Calu3 (cell line): ENCODE results near the gene PLSCR1. TPM values are rescaled to one million over a fixed set of nuclear protein-coding genes. Genes with fewer than 3 reads are reported as not detected.
"Not testable (repeated sequence)": the region's sequence is repeated elsewhere in the genome, so short reads cannot be mapped to it uniquely, and the experiment has no call there.

Experiments
- BruUV-seq: library from RNA; stranded (reverse); fragments of 400-500 nt; replicated peaks from 2 replicates; lab custom pipeline; 2021; lab: Mats Ljungman, UMichigan
- CTCF ChIA-PET: fragments of 300-600 bp; sonication (Branson Sonifier 250); formaldehyde crosslinking; loops from one replicate; lab custom pipeline; 2022; ENCODE audit warnings: antibody characterized with exemption; lab: Charles Lee
- DNase-seq: peaks from one replicate; pipeline ENCODE4 v3.0.0; 2022
- H3K27ac Mint-ChIP-seq: one replicate; pipeline ENCODE4 v1.8.0; 2022; ENCODE audit warnings: mixed read lengths; ENCODE audit not compliant: unreplicated experiment
- H3K27me3 Mint-ChIP-seq: one replicate; pipeline ENCODE4 v1.8.0; 2022; ENCODE audit warnings: mixed read lengths; ENCODE audit not compliant: unreplicated experiment
- H3K36me3 Mint-ChIP-seq: one replicate; pipeline ENCODE4 v1.8.0; 2022; ENCODE audit warnings: mild to moderate bottlenecking, moderate library complexity, mixed read lengths; ENCODE audit not compliant: insufficient read depth, unreplicated experiment
- H3K4me1 Mint-ChIP-seq: one replicate; pipeline ENCODE4 v1.8.0; 2022; ENCODE audit warnings: mild to moderate bottlenecking, low read depth, mixed read lengths; ENCODE audit not compliant: unreplicated experiment
- H3K4me3 Mint-ChIP-seq: one replicate; pipeline ENCODE4 v1.8.0; 2022; ENCODE audit warnings: mild to moderate bottlenecking, low read depth, moderate library complexity, mixed read lengths; ENCODE audit not compliant: unreplicated experiment
- H3K9me3 Mint-ChIP-seq: one replicate; pipeline ENCODE4 v1.8.0; 2022; ENCODE audit warnings: low read depth, mixed read lengths; ENCODE audit not compliant: unreplicated experiment
- intact Hi-C: fragments of 100-400 bp; cut with micrococcal nuclease; formaldehyde crosslinking; loops from one replicate; pipeline ENCODE4 v1.10.0; 2022; ENCODE audit not compliant: unreplicated experiment
- total RNA-seq: library from RNA; stranded (reverse); gene quantifications from 2 replicates; pipeline ENCODE4 v1.2.3, GENCODE V29; 2022
- TF ChIP-seq, protein P1 (sequence below): fragments of 200-600 bp; IDR thresholded peaks from one replicate; pipeline ENCODE4 v1.8.0; 2022; ENCODE audit warnings: antibody characterized with exemption; ENCODE audit not compliant: unreplicated experiment

PLSCR1 gene
- total RNA-seq, 1 experiment from 2014 or later, result 887 TPM

DNA sequence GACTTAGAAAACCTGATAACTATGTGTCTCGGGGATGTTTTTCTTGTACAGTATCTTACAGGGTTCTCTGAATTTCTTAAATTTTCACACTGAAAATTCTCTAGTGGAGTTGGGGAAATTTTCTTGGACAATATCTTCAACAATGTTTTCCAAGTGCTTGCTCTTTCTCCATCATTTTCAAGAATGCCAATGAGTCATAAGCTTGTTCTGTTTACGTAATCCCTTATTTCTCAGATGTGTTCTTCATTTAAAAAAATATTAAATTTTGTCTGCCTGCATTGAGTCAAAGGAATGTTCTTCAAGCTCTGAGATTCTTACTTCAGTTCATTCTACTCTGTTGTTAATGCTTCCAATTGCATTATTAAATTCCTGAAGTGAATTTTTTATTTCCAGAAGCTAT is 53.1 kb downstream of the PLSCR1 start:
- no TSS peak for BruUV-seq

DNA sequence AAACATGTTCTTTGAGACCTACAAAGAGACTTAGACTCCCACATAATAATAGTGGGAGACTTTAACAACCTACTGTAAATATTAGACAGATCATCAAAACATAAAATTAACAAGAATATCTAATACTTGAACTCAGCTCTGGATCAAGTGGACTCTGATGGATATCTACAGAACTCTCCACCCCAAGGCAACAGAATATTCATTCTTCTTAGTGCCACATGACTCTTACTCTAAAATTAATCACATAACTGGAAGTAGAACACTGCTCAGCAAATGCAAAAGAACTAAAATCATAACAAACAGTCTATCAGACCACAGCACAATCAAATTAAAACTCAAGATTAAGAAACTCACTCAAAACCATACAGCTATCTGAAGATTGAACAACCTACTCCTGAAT is 59.1 kb downstream of the PLSCR1 start:
- Mint-ChIP-seq H3K9me3 (peaks cover 7% of the 10 kb centered on the region), H3K4me1 (peaks cover 7% of the 10 kb centered on the region), H3K4me3 (no peak overlapping the region), H3K27ac (no peak overlapping the region), H3K27me3 (no peaks in the 10 kb centered on the region), H3K36me3 (no peaks in the 10 kb centered on the region)
- CTCF ChIA-PET, result no interaction called here
- BruUV-seq, result no TSS peak
- DNase-seq, result no peak
- intact Hi-C loops, result no loop called here
- TF ChIP-seq, protein P1, sequence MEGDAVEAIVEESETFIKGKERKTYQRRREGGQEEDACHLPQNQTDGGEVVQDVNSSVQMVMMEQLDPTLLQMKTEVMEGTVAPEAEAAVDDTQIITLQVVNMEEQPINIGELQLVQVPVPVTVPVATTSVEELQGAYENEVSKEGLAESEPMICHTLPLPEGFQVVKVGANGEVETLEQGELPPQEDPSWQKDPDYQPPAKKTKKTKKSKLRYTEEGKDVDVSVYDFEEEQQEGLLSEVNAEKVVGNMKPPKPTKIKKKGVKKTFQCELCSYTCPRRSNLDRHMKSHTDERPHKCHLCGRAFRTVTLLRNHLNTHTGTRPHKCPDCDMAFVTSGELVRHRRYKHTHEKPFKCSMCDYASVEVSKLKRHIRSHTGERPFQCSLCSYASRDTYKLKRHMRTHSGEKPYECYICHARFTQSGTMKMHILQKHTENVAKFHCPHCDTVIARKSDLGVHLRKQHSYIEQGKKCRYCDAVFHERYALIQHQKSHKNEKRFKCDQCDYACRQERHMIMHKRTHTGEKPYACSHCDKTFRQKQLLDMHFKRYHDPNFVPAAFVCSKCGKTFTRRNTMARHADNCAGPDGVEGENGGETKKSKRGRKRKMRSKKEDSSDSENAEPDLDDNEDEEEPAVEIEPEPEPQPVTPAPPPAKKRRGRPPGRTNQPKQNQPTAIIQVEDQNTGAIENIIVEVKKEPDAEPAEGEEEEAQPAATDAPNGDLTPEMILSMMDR, result no peak

More for the DNA sequence above, 53.1 kb downstream of the PLSCR1 start:
- DNase-seq, result no peak
- Mint-ChIP-seq H3K4me3 (no peak overlapping the region), H3K4me1 (no peaks in the 10 kb centered on the region), H3K9me3 (peaks cover 5% of the 10 kb centered on the region), H3K27me3 (no peaks in the 10 kb centered on the region), H3K27ac (no peak overlapping the region), H3K36me3 (no peaks in the 10 kb centered on the region)
- intact Hi-C loops, result no loop called here
- CTCF ChIA-PET, result interaction anchor here (1.7 kb wide), 1 partner anchor 16 kb away, joined by 5 read pairs; no protein-coding TSS in a partner anchor
- TF ChIP-seq, protein P1, result no peak

DNA sequence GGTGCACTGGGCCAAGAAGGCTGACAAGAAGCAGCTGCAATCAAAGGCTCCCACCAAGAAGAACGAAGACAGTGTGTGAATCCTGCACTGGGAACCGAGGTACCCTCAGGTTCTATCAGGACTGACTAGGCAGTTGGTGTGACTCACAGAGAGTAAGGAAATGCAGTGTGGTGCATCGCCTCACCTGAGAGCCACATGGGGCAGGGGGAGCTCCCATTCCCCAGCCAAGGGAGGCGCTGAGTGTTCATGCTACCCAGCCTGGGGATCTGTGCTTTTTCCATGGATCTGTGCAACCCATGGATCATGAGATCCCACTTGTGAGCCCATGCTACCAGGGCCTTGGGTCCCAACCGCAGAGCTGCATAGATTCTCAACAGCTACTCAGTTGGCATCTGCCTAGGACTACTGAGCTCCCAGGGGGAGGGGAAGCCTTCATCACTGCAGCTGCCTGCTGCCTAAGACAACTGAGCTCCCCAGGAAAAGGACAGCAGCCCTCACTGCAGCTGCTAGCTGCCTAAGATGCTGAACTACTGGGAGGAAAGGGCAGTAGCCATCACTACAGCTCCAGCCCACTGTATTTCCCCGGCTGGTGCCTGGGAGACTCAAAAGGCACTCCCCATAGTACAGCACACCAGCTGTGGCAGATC is 68.2 kb downstream of the PLSCR1 start:
- DNase-seq, result no peak
- CTCF ChIA-PET, result no interaction called here
- H3K27ac Mint-ChIP-seq, result no peak overlapping the region
- TF ChIP-seq, protein P1, result no peak
- no TSS peak for BruUV-seq
- intact Hi-C loops, result no loop called here
- H3K4me3 Mint-ChIP-seq, result no peak overlapping the region
- H3K36me3 Mint-ChIP-seq, result peaks cover 5% of the 10 kb centered on the region
- no peaks in the 10 kb centered on the region for H3K27me3 Mint-ChIP-seq
- H3K9me3 Mint-ChIP-seq, result peaks cover 4% of the 10 kb centered on the region
- peaks cover 13% of the 10 kb centered on the region for H3K4me1 Mint-ChIP-seq

DNA sequence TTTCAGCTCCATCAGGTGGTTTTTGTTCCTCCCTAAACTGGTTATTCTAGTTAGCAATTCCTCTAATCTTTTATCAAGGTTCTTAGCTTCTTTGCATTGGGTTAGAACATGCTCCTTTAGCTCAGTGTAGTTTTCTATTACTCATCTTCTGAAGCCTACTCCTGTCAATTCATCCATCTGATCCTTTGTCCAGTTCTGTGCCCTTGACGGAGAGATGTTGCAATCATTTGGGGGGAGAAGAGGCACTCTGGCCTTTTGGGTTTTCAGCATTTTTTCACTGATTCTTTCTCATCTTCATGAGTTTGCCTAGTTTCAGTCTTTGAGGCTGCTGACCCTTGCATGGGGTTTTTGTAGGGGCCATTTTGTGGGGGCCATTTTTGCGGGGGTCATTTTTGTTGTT is 69.4 kb downstream of the PLSCR1 start:
- BruUV-seq, H3K27me3 Mint-ChIP-seq, H3K4me3 Mint-ChIP-seq, DNase-seq, H3K9me3 Mint-ChIP-seq, intact Hi-C loops, H3K27ac Mint-ChIP-seq: not testable (repeated sequence)
- CTCF ChIA-PET, result interaction anchor here (0.7 kb wide), 1 partner anchor 148 kb away, joined by 3 read pairs; no protein-coding TSS in a partner anchor
- peaks cover 11% of the 10 kb centered on the region for H3K36me3 Mint-ChIP-seq
- H3K4me1 Mint-ChIP-seq, result peaks cover 19% of the 10 kb centered on the region

DNA sequence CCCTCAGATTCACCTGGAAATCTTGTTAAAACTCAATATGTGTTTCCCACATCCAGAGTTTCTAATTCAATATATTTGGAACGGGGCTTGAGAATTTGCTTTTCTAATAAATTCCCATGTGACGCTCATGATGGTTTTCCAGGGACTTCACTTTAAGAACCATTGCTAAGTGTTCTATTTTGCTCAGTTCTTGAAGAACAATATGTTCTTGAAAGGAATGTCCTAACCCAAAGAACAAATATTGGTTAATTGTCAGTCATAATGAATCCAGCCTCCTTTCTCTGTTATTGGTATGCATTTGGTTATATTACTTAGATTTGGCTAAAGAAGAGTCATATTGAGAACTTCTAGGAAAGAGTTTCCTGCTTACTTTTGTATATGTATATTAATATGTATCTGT is 70.7 kb downstream of the PLSCR1 start:
- Mint-ChIP-seq H3K4me3 (no peak overlapping the region), H3K9me3 (no peaks in the 10 kb centered on the region), H3K4me1 (peaks cover 24% of the 10 kb centered on the region), H3K27me3 (no peaks in the 10 kb centered on the region), H3K36me3 (peaks cover 22% of the 10 kb centered on the region), H3K27ac (no peak overlapping the region)
- TF ChIP-seq, protein P1, result no peak
- no peak for DNase-seq
- intact Hi-C loops, result no loop called here
- BruUV-seq, result no TSS peak
- CTCF ChIA-PET, result no interaction called here
